Fibroblast of skin of right quadriceps (primary cell): ENCODE data around the gene DISP2.

Experiments used
- DNase-seq: peaks from one replicate; pipeline ENCODE4 v3.0.0-alpha.2; 2013

DISP2 gene

GRCh38 chr15:40392986-40393948 is 35.2 kb downstream of the DISP2 start:
- peak; percentile 40 for DNase-seq

DNA sequence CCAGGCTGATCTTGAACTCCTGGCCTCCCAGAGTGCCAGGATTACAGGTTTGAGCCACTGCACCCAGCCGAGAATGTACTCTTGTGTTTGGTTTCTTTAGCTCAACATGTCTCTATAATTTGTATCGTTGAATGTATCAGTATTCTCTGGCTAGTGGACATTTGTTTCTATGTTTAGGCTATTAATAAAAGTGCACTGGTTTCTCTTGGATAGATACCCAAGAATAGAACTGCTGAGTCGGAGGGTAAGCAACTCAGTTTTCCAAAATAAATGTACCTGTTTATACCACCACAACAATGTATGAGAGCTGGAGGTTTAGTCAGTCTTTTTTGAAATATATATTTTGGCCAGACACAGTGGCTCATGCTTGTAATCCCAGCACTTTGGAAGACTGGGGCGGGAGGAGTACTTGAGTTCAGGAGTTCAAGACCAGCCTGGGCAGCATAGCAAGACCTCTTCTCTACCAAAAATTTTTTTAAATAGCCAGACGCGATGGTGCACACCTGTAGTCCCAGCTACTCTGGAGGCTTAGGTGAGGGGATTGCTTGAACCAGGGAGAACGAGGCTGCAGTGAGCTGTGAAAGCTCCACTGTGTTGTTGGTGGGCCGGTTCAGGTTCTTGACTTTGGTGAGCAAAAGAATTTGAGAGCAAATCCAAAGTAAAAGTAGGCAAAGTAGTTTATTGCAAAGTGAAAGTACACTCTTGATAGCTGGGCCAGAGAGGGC is 39.8 kb downstream of the DISP2 start:
- DNase-seq: no peak

GRCh38 chr15:40398413-40398873 is 40.4 kb downstream of the DISP2 start:
- no peak for DNase-seq

- no peak for DNase-seq
Observed at GRCh38 chr15:40399370-40399769, 41.4 kb downstream of the DISP2 start.

GRCh38 chr15:40405501-40406381 is 47.7 kb downstream of the DISP2 start, which contains the start of gene IVD:
TSS of gene IVD (plus strand) at chr15:40405795. CDS start at chr15:40405828, 33 bp downstream.
- DNase-seq: peak; percentile 94

DNA sequence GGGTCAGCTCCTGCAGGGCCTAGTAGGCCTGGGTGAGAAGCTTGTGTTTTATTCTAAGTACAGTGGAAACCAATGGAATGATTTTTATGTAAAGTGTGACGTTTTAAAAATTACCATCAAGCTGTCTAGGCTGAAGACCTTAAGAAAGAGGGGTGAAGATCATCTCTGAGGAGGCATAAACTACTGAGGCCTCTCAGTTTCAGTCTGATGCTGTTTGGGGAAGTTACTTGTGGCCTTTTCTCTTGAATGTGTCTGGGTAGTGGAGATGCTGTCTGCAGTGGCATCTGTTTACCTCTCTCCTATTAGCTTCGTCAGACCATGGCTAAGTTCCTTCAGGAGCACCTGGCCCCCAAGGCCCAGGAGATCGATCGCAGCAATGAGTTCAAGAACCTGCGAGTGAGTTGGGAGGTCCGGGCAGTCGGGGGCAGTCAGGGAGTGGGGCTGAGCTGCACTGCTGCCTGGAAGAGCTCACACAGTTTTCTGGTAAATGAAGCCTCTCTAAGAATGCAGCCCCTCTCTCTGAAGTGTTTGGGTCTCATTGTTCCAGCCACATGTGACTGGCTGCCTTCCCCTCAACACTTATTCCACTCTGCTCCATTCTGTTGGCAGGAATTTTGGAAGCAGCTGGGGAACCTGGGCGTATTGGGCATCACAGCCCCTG is 49.4 kb downstream of the DISP2 start:
- no peak for DNase-seq

DNA sequence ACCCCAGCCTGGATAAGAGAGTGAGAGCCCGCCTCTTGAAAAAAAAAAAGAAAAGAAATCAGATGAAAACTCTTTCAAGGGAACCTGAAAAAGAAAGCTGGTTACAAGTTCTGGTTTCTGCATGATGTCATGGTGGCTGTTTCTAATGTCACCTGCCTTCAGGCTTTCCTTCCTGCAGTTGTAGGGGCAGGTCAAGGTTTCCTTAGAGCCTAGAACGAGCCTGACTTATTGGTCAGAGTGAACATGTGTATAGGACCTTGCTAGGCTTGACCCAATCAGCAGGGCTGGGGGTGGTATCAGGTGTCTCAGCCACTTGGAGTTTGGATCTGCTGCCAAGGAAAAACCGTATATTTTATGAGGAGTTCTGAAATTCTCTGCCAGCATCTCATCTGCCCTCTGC is 51.3 kb downstream of the DISP2 start:
- no peak for DNase-seq

DNA sequence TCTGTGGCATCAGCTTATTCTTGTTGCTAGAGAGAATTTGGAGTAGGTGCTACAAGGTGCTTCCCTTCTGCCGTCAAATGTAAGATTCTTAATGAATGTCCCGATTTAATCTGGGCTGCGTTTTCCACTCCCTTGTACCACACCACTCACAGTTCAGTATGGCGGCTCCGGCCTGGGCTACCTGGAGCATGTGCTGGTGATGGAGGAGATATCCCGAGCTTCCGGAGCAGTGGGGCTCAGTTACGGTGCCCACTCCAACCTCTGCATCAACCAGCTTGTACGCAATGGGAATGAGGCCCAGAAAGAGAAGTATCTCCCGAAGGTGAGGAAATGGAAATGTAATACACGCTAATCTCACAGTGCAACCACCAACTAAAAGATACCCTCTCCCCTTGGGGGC is 52.5 kb downstream of the DISP2 start:
- no peak for DNase-seq

DNA sequence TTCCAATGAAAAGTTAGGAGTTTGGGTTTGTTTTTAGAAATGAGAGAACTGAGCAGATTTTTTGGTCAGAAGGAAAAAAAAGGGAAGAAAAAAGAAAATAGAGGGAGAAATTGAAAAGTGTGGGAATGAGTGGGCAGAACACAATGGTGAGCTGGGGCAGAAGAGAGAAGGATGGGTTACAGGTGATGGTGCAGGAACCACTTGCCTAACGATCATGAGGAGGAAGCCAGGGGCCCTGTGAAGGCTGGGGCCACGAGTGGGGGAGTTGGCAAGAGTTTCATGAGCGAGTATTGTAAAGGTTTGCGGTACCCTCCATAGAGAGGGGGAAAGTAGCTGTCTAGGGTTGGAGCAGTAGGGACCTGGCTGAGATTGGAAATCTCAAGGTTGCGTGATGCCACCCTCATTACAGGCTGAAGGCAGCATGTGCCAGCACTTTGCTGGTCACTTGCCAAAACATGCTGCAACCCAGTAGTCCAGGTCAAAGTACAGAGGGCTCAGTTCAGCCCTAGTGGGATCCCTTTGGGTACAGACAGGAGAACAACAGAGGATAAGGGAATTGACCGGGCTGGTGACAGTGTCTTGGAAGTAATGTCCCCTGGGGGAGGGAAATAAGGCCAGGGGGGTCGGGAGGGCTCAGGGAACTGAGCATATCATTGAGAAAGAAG is 54.2 kb downstream of the DISP2 start:
- DNase-seq: no peak

- DNase-seq: no peak
Observed at GRCh38 chr15:40413036-40413435, 55.0 kb downstream of the DISP2 start.

DNA sequence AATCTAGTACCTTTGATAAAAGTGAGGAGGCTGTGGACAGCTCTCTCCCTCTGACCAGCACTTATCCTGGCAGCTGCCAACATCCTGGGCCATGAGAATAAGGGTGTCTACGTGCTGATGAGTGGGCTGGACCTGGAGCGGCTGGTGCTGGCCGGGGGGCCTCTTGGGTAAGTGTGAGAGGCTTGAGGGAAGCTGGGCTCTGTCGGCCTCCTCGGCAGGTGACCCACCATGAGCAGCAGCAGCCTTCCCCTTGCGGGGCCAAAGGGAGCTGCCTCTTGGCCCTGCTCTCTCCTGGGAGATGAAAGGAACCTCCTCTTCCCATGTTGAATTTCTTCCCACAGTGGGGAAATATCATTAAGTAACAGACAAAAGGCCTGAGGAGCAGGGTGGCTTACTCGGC is 56.8 kb downstream of the DISP2 start:
- DNase-seq: no peak

DNA sequence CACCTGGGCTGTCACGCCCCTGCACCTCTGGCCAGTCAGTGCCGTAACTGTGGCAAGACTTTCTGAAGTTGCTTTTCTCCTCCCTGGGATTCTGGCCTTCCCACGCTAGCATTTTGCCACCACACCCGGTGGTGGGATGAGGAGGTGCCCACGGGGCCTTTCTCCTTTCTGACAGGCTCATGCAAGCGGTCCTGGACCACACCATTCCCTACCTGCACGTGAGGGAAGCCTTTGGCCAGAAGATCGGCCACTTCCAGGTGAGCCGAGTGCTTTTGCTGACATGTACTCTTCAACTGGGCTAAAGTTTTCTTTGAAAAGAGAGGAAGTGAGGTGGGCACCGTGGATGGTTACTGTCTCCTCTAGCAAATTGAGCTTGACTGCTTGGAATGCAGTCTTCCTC is 57.2 kb downstream of the DISP2 start:
- no peak for DNase-seq

GRCh38 chr15:40416056-40416455 is 58.0 kb downstream of the DISP2 start:
- no peak for DNase-seq

DNA sequence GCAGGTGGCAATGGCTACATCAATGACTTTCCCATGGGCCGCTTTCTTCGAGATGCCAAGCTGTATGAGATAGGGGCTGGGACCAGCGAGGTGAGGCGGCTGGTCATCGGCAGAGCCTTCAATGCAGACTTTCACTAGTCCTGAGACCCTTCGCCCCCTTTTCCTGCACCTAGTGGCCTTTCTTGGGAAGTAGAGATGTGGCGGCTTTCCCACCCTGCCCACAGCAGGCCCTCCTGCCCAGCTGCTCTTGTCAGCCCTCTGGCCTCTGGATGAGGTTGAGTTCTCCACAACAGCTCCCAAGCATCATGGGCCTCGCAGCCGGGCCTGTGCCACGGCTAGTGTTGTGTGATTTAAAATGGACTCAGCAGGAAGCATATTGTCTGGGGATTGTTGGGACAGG is 60.1 kb downstream of the DISP2 start:
- DNase-seq: no peak

DNA sequence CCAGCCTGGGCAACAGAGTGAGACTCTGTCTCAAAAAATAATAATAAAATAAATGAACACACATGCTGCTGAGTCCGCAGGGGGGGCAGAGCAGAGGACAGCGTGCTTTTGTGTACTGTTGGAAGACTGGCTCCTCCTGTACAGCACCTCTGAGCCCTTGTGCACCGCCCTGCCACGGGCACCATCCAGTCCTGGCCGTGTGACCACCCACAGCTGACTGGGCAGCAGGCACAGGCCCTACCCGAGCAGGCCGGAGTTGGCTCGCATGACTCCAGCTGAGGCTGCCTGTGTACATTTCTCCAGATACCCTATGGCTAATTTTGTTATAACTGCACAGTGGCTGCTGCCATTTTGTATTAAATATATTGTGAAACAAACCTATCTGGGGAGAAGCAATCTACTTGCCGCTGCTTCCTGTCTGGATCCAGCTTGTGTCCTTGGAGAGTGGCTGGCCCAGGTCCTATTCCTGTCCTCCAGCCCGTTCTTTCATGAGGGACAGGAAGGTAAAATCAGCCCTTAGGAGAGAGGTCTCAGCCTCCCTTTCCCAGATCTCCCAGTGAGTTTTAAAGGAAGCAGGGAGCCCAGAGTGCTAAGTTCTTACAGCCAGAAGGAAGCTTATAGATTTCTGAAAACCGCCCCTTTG is 62.2 kb downstream of the DISP2 start:
- no peak for DNase-seq

DNA sequence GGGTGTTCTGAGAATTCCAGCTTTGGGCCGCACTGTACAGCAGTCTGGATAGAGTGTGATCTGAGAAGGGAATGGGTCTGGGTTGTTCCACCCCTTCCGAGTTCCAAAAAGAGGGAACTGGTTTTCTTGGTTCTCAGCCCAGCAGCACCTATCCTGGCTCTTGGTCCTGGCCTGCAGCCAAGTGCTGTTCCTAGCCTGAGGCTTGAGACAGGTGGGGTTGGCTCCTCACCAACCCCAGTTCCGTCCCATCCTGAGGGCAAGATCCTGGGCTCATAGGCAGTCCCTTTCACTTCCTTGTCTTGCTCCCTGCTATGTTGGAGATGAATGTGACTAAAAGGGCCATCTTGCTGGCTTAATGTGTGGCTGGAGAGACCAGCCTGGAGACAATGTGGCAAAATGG is 62.8 kb downstream of the DISP2 start:
- no peak for DNase-seq

- peak; percentile 41 for DNase-seq
Observed at GRCh38 chr15:40421246-40422157, 63.5 kb downstream of the DISP2 start.

DNA sequence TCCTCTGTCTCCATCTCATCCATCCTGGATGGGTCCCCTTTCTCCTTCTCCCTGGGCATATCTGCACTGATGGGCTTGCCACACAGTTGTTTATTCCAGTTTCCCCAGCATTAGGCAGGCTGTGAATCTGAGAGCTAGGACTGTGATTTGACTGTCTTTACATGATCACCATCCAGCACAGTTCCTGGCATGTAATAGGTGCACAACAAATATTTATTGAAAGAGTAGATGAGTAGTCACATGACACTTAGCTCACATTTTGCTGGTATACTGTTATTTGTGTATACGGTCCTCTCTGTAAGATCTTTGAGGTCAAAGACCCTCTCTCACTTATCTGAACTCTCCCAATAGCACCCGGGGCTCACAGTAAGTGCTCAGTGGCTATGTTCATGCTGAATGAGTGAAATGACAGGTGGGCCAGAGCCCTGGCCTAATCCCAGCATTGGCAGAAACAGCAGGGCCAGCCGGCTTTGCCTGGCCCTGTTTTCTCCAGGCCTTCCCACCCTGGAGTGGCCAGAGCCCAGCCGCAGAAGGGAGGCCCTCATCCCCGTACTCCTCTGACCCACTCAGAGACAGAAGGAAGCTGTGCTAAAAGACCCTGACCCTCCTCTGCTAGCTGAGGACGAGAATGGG is 66.6 kb downstream of the DISP2 start:
- DNase-seq: no peak

GRCh38 chr15:40425681-40426080 is 67.7 kb downstream of the DISP2 start:
- no peak for DNase-seq

DNA sequence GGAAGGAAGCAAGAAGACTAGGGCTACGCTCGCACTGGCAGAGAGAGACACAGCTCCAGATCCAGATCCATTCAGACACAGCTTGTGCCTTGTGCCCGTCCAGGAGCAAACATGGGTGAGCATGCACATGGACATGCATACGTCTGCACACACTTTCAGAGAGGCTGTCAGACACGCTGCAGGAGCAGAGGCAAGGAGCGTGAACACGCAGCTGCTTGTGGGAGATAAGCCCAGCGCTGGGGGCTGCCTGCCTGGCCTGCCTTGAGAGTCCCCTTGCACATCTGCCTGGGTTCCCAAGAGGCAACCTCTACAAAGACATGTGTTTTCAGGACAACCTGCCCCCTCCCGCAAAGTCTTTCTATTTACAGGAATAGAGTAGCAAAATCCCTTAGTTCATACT is 69.2 kb downstream of the DISP2 start:
- DNase-seq: no peak
